Measurements from ENCODE around the gene MRPL28.
A peak's percentile ranks its signal among the peaks of the same experiment; 100 is the strongest.
"Not testable (repeated sequence)": the region's sequence is repeated elsewhere in the genome, so short reads cannot be mapped to it uniquely, and the experiment has no call there.

Gene MRPL28

GRCh38 chr16:370443-370842 is at the start of gene MRPL28:
Gene MRPL28, minus strand, starts transcription at chr16:370538. Its CDS starts 320 bp downstream, at chr16:370218.
- peak; percentile 87 for DNase-seq (ENCODE audit: low read depth in 2 of 2)

- DNase-seq (ENCODE audit: low read depth in 2 of 2): not testable (repeated sequence)
These were observed 44.8 kb upstream of the MRPL28 start for GRCh38 chr16:415170-415498.

- no peak for DNase-seq (ENCODE audit: low read depth in 2 of 2)
These were observed 44.2 kb upstream of the MRPL28 start for GRCh38 chr16:414395-415169.

DNA sequence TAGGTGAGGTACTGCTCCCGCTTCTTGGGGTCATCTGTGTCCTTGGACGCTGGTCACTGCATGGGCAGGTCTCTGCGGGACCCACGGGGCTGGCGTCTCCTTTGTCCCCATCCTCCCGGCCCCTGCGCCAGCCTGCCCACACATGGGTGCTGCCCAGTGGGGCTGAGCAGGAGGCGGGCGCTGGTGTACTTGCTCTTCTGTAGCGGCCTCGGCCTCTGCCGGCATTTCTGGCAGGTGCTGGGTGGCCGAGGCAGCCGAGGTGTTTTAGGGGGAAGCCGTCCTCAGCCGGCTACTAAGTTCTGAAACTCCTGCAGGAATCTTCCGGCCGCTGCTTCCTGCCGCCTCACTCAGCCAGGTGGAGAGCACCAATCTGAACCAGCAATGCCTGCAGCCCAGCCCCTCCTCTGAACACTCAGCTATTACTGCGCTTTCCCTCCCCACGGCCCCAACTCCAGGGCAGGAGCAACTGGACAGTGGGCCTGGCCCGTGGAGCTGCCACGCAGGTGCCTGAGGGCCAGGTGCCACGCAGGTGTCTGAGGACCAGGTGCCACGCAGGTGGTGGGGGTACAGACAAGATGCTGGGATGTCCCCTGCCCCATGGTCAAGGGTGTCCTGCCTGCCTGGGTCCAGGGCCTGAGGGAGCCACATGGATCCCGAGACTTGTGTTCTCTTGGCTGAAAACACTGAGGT is 41.4 kb upstream of the MRPL28 start:
- no peak for DNase-seq (ENCODE audit: low read depth in 2 of 2)

DNA sequence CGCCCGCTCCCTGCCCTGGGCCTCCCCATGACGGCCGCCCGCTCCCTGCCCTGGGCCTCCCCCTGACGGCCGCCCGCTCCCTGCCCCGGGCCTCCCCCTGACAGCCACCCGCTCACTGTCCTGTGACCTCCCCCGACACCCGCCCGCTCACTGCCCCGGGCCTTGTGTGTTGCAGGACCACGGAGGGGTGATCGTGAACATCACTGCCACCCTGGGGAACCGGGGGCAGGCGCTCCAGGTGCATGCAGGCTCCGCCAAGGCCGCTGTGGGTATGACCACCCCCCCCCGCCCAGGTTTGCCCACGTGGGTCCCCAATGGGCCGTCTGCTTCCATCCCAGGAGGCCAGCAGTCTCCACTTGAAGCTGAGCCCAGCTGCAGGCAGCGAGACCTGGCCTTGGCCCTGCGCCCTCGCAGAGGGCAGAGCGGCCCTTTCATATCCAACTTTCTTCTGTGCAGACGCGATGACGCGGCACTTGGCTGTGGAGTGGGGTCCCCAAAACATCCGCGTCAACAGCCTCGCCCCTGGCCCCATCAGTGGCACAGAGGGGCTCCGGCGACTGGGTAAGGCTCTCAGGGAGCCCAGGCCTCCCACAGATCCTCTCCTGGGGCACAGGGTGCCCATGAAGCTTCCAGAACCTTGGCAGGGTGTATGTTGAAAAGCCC is 40.3 kb upstream of the MRPL28 start:
- DNase-seq (ENCODE audit: low read depth in 2 of 2): no peak

- no peak for DNase-seq (ENCODE audit: low read depth in 2 of 2)
These were observed 36.9 kb upstream of the MRPL28 start for GRCh38 chr16:407253-407652.

GRCh38 chr16:405548-406506 is 35.5 kb upstream of the MRPL28 start:
- no peak for DNase-seq (ENCODE audit: low read depth in 2 of 2)

DNA sequence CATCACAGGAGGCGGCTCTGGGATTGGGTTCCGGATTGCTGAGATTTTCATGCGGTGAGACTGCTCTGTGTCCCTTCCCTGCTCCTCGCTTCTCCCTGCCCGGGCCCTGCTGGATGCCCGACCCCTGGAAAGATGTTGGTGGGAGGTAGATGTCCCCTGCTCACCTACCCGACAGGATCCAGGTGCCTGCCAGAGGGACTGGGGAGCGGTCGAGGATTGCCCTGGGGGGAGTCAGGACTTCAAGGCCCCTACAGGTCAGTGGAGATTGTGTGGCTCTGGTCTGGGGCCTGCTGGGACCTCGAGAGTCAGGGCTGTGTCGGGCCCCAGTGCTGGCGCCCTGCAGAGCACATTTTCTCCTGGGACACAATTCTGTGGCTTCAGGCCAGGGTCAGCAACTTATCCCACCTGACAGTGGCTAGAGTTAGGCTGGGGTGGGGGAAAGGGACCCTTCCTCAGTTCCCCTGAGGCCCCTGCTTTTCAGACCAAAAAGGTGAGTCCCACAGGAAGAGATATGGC is 34.7 kb upstream of the MRPL28 start:
- DNase-seq (ENCODE audit: low read depth in 2 of 2): no peak

- peak; percentile 95 to 98 for DNase-seq (ENCODE audit: low read depth in 2 of 2)
These were observed 31.4 kb upstream of the MRPL28 start, which contains the start of gene DECR2 for GRCh38 chr16:401468-402348. Gene DECR2, plus strand, starts transcription at chr16:401885. Its CDS starts 79 bp downstream, at chr16:401964.

- no peak for DNase-seq (ENCODE audit: low read depth in 2 of 2)
These were observed 29.8 kb upstream of the MRPL28 start for GRCh38 chr16:400061-400591.

GRCh38 chr16:399340-400019 is 29.1 kb upstream of the MRPL28 start:
- DNase-seq (ENCODE audit: low read depth in 2 of 2): no peak

- DNase-seq (ENCODE audit: low read depth in 2 of 2): no peak
These were observed 28.4 kb upstream of the MRPL28 start for GRCh38 chr16:398561-399339.

DNA sequence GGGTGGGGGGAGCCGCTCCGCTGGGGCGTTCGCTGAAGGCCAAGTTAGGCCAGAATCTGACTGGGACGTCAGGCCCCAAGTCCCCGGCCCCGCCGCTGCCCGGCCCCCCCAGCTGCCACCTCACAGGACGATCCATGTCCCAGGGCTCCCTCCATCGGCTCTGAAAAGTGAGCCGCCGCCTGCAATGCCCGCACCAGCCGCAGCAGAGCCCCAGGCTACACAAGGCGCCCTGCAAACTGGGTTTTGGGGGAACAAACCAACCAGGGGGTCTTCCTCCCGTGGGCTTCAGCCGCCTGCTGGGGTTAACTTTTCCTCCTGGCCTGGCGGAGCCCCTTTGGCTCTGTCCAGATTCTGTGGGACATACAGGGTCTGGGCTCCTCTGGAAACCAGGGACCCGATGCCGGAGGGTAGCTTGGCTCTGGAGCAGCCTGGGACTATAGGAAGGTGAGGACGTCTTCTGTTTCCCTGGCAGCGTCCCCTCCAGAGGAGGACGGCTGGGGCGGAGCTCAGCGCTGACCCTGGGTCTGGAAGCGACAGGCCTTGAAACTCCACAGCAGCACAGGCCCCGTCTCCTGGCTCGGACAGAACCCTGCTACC is 27.5 kb upstream of the MRPL28 start:
- no peak for DNase-seq (ENCODE audit: low read depth in 2 of 2)

DNA sequence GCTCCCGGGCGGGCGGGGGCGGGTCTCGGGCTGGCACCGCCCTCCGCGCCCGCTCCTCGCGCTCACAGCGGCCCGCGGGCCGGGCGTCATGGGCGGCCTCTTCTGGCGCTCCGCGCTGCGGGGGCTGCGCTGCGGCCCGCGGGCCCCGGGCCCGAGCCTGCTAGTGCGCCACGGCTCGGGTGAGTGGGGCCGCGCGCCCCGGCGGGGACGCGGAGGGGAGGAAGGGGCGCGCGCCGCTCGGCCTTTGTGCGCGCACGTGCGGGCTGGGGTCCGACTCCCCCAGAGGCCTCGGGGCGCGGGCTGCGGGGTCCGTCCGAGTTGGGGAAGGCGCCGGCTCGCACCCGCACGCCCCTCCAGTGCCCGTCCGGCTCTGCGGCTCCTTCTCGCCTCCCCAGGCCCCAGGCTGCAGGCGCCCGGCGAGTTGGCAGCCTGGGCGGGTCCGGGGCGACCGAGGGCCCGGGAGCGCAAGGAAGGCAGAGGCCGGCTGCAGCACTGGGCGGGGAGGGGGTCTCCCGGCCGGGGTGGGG is 26.9 kb upstream of the MRPL28 start, which contains the start of gene NME4:
NME4 (plus strand) TSS at position 65 of the 527 bp plus-strand sequence; CDS start at position 89, 24 bp downstream.
- no peak for DNase-seq (ENCODE audit: low read depth in 2 of 2)

DNA sequence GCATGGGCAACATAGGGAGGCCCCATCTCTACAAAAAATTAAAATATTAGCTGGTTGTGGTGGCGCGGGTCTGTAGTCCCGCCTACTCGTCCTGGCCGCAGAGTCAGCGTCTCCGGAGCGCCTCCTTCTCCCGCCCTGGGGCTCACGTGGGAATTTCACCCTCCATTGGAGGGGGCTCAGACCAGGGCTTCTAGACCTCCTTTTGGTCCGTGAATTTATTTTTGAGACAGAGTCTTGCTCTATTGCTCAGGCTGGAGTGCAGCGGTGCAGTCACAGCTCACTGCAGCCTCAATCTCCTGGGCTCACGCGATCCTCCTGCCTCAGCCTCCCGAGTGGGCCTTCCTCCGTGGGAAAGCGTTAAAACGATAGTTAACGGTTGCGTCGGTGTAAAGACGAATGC is 26.3 kb upstream of the MRPL28 start:
- DNase-seq (ENCODE audit: low read depth in 2 of 2): no peak

DNA sequence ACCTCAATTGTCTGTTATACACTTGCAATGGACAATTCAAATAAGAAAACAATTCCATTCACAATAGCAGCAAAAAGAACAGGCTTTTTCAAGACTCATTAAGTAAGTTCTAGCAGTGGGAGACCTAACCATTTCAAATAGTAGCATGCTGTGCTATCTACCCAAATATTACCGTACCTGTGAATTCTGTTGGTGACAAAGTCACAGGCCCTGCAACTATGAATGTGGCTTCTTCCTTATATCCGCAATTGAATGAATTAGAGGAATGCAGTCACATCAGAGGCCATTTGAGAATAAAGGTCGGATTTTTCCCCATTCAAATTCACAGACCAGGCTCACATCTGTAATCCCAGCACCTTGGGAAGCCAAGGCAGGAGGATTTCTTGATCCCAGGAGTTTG is 25.9 kb upstream of the MRPL28 start:
- DNase-seq (ENCODE audit: low read depth in 2 of 2): no peak

GRCh38 chr16:392450-393030 is 22.2 kb upstream of the MRPL28 start:
- DNase-seq (ENCODE audit: low read depth in 2 of 2): no peak

All from activated CD8-positive, alpha-beta memory T cell treated with anti-CD3 and anti-CD28 coated beads for 4 hours (primary cell).